Measurements from ENCODE around the gene SERPINB1.
A peak's percentile ranks its signal among the peaks of the same experiment; 100 is the strongest.

Gene SERPINB1

DNA sequence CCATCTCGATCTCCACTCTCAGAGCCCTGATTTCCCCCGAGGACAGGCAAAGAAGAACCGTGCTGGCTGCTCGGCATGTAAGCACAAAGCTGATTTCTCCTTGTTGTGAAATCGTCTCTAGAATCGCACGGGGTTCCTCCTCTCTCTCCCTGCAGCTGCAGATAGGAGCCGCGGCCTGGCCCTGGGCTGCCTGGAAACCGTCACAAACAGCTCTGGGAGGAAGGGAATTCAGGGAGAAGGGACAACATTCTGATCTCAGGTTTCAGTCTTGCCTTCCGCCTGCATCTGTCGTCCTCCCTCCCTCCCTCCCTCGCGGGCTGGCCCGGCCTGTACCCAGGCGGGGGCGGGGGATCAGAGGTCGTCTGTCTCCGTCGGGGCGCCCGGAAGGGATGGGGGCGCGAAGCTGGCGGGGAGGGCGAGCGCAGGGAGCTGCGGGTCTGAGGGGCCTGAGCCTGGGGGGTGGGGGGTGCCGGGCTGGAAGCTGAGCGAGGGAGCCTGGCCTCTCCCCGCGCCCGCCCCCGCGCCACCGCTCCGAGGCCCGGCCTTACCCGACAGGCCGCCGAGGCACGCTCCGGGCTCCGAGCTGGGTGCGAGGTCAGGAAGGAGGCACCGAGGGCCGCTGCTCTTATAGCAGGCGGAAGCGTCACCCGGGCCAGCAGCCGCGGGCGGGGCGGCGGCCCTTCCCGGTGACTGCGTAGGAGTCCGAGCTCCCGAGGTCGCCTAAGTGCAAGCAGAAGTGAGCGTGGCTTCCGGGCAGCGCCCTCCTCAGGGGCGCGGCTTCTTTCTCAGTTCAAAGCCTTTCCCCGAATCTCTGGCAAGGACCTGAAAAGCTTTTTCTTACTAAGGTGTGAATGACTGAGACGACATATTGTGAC is at the start of gene SERPINB1 (continued):
- TF ChIP-seq HOXD13 (CRISPR knock-in tag; IDR thresholded peaks at IDR 0.05; ENCODE audit: borderline replicate concordance) (0 out of 2 replicates have a peak, but pooled peaks have one; percentile 54), ZNF239 (tag by site-specific recombination; IDR thresholded peaks at IDR 0.05) (no peak), ZNF621 (tag by site-specific recombination; IDR thresholded peaks at IDR 0.05) (no peak), ZNF658 (tag by site-specific recombination; IDR thresholded peaks at IDR 0.05) (no peak), ZNF404 (tag by site-specific recombination; IDR thresholded peaks at IDR 0.05) (no peak), ZNF416 (tag by site-specific recombination; IDR thresholded peaks at IDR 0.05) (no peak), ZNF157 (tag by site-specific recombination; IDR thresholded peaks at IDR 0.05) (no peak), ZNF214 (tag by site-specific recombination; IDR thresholded peaks at IDR 0.05; ENCODE audit: borderline replicate concordance) (no peak), ZNF16 (tag by site-specific recombination; IDR thresholded peaks at IDR 0.05; ENCODE audit: low read depth) (no peak), ZNF654 (tag by site-specific recombination; IDR thresholded peaks at IDR 0.05; ENCODE audit: low read depth) (no peak), ZNF664 (tag by site-specific recombination; IDR thresholded peaks at IDR 0.05) (0 out of 2 replicates have a peak, but pooled peaks have one; percentile 20), ZNF791 (tag by site-specific recombination; IDR thresholded peaks at IDR 0.05) (no peak), ZNF223 (tag by site-specific recombination; IDR thresholded peaks at IDR 0.05) (no peak), ZNF324 (tag by site-specific recombination; IDR thresholded peaks at IDR 0.05) (no peak), HOXC10 (CRISPR knock-in tag; IDR thresholded peaks at IDR 0.05) (peak; percentile 29; the same call in 1 of the 2 replicates), BCL11B (tag by site-specific recombination; IDR thresholded peaks at IDR 0.05; ENCODE audit: low read depth) (no peak), SP3 (tag by site-specific recombination; IDR thresholded peaks at IDR 0.05) (peak; percentile 22; the same call in 1 of the 2 replicates), ZBTB21 (tag by site-specific recombination; IDR thresholded peaks at IDR 0.05) (no peak; the same call in 1 of the 2 replicates), ZNF19 (tag by site-specific recombination; IDR thresholded peaks at IDR 0.05; ENCODE audit: low read depth) (no peak), ZFP37 (tag by site-specific recombination; IDR thresholded peaks at IDR 0.05) (no peak), GLIS1 (tag by site-specific recombination; IDR thresholded peaks at IDR 0.05) (peak; percentile 24; the same call in 1 of the 2 replicates), ZNF121 (tag by site-specific recombination; IDR thresholded peaks at IDR 0.05) (0 out of 2 replicates have a peak, but pooled peaks have one; percentile 8), RBAK (tag by site-specific recombination; IDR thresholded peaks at IDR 0.05) (no peak), ZNF211 (tag by site-specific recombination; IDR thresholded peaks at IDR 0.05; ENCODE audit: low read depth) (no peak)
- TF ChIP-seq, protein P1, sequence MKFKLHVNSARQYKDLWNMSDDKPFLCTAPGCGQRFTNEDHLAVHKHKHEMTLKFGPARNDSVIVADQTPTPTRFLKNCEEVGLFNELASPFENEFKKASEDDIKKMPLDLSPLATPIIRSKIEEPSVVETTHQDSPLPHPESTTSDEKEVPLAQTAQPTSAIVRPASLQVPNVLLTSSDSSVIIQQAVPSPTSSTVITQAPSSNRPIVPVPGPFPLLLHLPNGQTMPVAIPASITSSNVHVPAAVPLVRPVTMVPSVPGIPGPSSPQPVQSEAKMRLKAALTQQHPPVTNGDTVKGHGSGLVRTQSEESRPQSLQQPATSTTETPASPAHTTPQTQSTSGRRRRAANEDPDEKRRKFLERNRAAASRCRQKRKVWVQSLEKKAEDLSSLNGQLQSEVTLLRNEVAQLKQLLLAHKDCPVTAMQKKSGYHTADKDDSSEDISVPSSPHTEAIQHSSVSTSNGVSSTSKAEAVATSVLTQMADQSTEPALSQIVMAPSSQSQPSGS (tag by site-specific recombination; IDR thresholded peaks at IDR 0.05; ENCODE audit: low read depth), result no peak
- TF ChIP-seq, protein P2, sequence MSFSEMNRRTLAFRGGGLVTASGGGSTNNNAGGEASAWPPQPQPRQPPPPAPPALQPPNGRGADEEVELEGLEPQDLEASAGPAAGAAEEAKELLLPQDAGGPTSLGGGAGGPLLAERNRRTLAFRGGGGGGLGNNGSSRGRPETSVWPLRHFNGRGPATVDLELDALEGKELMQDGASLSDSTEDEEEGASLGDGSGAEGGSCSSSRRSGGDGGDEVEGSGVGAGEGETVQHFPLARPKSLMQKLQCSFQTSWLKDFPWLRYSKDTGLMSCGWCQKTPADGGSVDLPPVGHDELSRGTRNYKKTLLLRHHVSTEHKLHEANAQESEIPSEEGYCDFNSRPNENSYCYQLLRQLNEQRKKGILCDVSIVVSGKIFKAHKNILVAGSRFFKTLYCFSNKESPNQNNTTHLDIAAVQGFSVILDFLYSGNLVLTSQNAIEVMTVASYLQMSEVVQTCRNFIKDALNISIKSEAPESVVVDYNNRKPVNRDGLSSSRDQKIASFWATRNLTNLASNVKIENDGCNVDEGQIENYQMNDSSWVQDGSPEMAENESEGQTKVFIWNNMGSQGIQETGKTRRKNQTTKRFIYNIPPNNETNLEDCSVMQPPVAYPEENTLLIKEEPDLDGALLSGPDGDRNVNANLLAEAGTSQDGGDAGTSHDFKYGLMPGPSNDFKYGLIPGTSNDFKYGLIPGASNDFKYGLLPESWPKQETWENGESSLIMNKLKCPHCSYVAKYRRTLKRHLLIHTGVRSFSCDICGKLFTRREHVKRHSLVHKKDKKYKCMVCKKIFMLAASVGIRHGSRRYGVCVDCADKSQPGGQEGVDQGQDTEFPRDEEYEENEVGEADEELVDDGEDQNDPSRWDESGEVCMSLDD (tag by site-specific recombination; IDR thresholded peaks at IDR 0.05), result no peak
- TF ChIP-seq, protein P3, sequence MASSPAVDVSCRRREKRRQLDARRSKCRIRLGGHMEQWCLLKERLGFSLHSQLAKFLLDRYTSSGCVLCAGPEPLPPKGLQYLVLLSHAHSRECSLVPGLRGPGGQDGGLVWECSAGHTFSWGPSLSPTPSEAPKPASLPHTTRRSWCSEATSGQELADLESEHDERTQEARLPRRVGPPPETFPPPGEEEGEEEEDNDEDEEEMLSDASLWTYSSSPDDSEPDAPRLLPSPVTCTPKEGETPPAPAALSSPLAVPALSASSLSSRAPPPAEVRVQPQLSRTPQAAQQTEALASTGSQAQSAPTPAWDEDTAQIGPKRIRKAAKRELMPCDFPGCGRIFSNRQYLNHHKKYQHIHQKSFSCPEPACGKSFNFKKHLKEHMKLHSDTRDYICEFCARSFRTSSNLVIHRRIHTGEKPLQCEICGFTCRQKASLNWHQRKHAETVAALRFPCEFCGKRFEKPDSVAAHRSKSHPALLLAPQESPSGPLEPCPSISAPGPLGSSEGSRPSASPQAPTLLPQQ (tag by site-specific recombination; IDR thresholded peaks at IDR 0.05), result no peak
- TF ChIP-seq, protein P4, sequence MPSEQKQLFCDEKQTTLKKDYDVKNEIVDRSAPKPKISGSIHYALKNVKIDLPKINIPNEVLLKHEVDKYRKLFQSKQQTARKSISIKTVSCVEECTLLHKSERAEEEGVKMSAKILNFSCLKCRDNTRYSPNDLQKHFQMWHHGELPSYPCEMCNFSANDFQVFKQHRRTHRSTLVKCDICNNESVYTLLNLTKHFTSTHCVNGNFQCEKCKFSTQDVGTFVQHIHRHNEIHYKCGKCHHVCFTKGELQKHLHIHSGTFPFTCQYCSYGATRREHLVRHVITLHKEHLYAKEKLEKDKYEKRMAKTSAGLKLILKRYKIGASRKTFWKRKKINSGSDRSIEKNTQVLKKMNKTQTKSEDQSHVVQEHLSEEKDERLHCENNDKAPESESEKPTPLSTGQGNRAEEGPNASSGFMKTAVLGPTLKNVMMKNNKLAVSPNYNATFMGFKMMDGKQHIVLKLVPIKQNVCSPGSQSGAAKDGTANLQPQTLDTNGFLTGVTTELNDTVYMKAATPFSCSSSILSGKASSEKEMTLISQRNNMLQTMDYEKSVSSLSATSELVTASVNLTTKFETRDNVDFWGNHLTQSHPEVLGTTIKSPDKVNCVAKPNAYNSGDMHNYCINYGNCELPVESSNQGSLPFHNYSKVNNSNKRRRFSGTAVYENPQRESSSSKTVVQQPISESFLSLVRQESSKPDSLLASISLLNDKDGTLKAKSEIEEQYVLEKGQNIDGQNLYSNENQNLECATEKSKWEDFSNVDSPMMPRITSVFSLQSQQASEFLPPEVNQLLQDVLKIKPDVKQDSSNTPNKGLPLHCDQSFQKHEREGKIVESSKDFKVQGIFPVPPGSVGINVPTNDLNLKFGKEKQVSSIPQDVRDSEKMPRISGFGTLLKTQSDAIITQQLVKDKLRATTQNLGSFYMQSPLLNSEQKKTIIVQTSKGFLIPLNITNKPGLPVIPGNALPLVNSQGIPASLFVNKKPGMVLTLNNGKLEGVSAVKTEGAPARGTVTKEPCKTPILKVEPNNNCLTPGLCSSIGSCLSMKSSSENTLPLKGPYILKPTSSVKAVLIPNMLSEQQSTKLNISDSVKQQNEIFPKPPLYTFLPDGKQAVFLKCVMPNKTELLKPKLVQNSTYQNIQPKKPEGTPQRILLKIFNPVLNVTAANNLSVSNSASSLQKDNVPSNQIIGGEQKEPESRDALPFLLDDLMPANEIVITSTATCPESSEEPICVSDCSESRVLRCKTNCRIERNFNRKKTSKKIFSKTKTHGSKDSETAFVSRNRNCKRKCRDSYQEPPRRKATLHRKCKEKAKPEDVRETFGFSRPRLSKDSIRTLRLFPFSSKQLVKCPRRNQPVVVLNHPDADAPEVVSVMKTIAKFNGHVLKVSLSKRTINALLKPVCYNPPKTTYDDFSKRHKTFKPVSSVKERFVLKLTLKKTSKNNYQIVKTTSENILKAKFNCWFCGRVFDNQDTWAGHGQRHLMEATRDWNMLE (tag by site-specific recombination; conservative IDR thresholded peaks at IDR 0.05; ENCODE audit: low read depth), result no peak
- TF ChIP-seq, protein P5, sequence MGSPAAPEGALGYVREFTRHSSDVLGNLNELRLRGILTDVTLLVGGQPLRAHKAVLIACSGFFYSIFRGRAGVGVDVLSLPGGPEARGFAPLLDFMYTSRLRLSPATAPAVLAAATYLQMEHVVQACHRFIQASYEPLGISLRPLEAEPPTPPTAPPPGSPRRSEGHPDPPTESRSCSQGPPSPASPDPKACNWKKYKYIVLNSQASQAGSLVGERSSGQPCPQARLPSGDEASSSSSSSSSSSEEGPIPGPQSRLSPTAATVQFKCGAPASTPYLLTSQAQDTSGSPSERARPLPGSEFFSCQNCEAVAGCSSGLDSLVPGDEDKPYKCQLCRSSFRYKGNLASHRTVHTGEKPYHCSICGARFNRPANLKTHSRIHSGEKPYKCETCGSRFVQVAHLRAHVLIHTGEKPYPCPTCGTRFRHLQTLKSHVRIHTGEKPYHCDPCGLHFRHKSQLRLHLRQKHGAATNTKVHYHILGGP (tag by site-specific recombination; IDR thresholded peaks at IDR 0.05), result no peak
